GM03348 (cell line): ENCODE data around the gene KCNJ6.
A peak's percentile ranks its signal among the peaks of the same experiment; 100 is the strongest.
"Not testable (repeated sequence)": the region's sequence is repeated elsewhere in the genome, so short reads cannot be mapped to it uniquely, and the experiment has no call there.

Experiments used
- DNase-seq: peaks from one replicate; pipeline ENCODE4 v3.0.0; 2012; ENCODE audit warnings: low spot score

The KCNJ6 gene

DNA sequence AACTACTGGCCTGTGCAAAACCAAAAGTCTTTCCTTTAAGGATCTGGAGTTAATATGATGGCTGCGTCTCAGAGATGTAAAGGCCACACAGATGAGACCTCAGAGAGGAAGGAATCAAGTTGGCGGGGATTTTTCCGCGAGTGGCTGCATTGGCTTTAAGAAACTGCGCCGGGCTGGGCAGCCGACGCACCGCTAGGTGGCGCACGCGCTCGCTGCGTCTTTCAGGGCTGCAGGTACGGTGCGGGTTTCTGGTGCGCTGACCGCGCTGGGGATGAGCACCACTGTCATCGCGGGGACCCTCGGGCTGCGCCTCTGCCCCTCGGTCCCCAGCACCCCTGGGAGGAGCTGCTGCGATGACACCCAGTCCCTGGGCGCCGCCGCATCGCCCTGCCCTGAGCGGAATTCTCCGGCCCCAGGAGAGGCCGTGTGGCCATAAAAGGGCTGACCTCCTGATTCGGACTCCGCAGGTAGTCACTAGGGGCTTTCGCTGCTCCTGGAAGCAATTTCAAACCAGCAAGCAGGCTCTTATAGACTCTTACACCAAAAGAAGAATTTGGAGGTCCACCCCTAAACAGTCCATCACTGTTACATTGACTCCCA is 241.0 kb downstream of the KCNJ6 start:
- peak; percentile 81 for DNase-seq

DNA sequence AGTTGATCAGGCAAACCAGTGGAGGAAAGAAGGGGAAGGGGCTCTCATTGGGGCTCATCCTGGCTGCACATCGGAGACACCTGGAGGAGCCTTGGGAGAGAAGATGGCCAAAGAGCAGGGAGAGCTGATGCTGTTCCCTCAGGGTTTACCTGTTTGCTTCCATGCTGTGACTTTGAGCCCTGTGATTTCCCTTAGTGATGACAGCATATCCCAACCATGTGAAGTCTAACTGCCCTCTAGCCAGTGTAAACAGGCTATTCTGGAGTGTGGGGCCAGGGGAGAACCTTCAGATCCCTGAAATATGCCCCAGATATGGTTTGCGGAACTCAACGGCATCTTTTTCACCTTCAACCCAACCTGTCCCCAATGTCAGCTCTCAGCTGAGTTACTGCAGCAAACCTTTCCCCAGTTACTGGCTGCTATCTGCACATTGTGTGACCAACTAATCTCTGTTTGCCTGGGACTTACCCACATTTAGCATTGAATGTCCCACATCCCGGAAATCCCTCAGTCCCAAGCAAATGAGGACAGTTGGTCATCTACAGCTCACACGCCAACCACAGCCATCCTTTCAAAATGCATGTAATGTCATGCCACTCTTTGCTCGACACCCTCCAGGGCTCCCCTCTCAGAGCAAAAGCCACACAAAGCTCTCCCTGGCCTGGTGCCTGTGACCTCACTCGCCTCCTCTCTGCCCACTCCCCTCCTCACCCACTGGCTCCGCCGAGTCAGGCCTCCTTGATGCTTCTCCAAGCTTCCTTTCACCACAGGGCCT is 242.3 kb downstream of the KCNJ6 start:
- no peak for DNase-seq

DNA sequence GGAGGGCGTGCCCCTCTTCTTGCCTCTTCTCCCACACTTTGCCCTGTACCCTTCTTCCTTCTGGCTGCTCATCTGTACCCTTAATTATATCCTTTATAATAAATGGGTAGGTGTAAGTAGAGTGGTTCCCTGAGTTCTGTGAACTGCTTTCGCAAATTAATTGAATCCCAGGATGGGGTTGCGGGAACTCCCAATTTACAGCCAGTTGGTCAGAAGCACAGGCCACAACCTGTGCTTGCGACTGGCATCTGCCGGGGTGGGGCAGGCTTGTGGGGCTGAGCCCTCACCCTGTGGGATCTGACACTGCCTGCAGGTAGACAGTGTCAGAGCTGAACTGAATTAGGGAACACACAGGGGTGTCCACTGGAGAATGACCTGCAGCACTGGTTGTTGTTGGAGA is 244.9 kb downstream of the KCNJ6 start:
- no peak for DNase-seq

DNA sequence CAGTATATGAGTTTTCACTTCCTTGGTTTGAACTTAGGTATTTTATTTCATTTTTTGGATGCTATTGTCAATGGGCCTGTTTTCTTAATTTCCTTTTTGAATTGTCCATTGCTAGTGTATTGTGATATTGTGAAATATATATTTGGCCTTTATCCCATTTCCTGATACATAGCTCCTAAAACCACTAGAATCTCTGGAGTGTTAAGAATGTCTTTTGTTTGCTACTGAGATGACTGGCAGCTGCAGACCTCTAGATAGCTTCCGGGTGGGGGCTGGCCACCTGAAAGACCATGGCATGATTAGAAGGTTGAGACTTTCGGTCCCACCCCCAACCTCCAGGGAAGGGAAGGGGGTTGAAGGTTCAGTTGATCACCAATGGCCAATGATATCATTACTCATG is 245.4 kb downstream of the KCNJ6 start:
- DNase-seq, result peak; percentile 84

DNA sequence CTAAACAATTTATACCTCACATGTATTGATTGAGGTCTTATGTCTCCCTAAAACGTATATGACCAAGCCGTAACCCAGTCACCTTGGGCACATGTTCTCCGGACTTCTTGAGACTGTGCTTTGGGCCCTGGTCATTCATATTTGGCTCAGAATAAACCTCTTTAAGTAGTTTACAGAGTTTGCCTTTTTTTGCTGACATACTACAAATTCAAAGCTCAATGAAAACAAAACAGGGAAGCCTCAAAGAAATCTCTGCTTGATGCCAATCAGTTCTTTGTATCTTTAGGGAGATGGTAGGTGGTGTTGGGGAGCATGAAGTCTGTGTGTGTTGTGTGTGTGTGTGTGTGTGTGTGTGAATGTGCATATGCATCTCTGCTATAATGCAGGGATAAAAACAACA is 247.0 kb downstream of the KCNJ6 start:
- no peak for DNase-seq

DNA sequence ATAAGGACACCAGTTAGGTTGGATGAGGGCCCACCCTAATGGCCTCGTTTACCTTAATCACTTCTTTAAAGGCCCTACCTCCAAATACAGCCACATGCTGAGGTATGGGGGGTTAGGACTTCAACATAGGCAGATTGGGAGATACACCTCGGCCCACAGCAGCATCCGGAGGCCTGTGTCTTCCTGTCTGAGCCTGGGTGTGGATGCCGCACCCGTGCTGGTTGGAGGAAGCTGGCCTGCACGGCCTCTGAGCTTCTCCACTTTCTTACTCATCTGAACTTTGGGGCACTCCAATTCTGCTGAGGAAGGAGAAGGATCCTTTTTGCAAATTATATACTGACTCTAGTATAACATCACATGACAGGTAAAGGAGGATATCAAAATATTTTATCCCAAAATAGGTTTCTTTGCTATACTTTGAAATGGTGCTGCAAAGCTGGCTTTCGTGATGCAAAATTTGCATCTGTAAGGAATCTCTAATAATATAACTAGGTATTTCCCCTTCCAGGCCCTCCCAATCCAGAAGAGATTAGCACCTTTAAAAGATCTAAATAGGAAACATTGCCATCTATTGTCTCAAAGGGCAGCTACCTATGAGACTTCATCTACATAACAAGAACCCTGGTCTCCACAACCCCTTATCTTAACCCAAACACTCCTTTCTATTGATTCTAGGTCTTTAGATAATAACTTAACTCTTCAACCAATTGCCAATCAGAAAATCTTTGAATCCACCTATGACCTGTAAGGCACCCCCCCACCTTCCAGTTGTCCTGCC is 247.6 kb downstream of the KCNJ6 start:
- DNase-seq, result no peak

DNA sequence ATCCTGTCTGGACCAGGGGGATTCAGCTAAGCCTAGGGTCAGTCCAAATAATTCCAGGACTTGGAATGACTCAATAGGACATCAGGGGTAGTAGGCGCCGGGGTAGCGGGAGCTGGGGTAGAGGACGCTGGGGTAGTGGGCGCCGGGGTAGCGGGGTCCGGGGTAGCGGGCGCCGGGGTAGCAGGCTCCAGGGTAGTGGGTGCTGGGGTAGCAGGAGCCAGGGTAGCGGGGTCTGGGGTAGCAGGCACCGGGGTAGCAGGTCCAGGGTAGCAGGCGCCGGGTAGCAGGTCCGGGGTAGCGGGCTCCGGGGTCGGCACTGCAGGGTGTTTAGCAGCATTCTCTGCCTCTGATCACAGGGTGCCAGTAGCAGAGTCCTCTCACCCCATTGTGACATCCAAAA is 248.9 kb downstream of the KCNJ6 start:
- DNase-seq, result no peak

DNA sequence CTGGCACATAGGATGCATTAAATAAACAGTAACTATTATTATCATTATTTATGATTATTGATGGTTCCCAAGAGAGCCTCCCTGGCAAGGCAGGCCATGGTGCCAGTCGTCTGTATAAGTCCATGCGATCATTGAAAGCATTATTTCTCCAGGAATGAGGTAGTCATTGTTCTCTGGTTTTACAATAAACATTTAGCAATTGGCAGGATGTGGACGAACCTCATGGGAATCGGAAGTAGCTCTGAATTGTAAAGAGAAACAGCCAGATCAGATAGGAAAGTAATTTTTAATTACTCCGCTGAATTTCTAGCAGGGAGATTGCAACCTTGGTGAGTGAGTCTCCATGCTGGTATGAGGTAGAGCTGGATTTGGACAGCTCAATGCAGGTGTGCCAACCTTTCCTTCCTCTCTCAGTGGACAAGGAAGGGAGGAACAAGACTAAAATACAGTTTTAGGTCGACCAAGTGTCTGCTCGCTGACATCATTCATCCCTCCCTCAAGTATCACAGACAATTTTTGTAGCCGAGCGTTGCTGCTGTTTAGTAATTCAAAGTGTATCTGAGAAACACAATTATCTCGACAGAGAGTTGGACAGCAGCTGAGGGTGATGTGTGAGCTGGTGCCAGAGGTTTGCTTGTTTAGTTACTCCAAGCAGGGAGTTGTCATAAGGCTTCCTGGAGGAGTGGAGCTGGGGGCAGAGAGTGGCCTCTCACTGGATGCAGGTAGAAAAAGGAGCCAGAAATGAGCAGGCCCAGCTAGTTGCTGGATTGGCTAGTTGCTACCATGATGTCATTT is 250.8 kb downstream of the KCNJ6 start:
- DNase-seq, result no peak

DNA sequence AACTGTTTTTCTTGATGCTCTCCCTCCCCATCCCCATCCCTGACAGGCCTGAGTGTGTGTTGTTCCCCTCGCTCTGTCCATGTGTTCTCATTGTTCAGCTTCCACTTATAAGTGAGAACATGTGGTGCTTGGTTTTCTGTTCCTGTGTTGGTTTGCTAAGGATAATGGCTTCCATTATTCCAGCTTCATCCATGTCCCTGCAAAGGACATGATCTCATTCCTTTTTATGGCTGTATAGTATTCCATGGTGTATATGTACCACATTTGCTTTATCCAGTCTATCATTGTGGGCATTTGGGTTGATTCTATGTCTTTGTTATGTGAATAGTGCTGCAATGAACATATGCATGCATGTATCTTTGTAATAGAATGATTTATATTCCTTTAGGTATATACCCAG is 254.0 kb downstream of the KCNJ6 start:
- not testable (repeated sequence) for DNase-seq

DNA sequence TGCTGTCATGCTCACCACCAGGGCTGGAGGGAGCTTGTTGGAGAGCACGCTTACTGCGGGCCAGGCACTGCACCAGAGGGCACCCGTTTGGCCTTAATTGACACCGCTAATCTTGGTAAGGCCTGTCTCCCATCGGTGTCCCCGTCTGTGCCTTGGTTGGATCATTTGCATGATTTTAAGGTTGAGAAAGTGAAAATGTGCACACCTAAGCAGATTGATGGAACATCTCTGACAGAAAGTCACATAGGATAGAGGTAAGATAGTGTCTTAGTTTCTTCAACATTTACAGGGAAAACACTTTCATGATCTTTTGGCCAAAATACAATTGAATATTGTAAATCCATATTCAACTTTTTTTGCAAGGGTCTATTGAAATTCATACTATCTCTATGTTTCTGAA is 255.5 kb downstream of the KCNJ6 start:
- DNase-seq, result no peak

DNA sequence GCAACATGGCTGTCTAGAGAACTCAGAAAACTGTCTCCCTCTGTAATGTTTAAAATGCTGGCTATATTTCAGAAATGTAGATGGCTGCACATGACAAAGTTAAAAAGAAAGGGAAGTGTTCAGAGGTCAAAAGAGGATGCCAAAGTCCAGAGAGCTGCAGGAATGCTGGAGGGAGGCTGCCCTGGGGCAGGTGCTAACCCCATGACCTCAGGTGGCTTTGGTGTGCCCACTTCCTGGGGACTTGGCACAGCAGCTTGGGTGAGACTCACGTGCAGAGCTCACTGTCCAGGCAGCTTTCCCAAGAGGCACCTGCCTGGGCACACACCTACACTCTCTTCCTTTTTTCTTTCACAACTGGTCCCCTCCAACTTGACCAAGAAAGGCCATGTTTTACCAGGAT is 256.4 kb downstream of the KCNJ6 start:
- DNase-seq, result no peak

DNA sequence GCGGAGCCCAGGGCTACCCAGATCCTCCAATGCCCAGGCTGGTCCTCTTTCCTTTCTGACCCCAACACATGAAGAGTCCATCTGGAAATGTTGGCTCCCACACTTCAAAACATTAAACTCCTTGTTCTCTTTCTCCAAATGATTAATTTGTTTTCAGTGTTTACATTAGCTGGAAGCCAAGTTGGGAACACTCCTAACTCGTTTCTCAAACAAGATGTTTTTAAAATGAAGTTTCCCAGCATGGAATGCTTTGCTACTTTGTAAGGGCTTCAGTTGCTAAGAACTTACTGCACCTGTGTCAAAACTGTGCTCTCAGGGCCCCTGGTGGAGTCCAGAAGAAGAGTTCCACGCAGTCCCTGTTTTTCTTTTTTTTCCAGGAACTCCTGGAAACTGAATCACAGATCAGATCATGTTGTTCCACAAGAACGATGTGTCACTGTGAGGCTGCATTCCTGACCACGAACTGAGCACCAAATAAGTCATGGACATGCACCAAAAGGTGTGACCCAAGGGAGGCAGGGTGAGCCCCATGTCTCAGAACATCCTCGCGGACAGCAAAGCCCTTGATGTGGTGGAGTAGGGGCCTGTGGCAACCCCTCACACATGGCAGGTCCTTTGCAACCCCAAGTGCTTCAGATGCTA is 257.3 kb downstream of the KCNJ6 start:
- DNase-seq, result peak; percentile 78

DNA sequence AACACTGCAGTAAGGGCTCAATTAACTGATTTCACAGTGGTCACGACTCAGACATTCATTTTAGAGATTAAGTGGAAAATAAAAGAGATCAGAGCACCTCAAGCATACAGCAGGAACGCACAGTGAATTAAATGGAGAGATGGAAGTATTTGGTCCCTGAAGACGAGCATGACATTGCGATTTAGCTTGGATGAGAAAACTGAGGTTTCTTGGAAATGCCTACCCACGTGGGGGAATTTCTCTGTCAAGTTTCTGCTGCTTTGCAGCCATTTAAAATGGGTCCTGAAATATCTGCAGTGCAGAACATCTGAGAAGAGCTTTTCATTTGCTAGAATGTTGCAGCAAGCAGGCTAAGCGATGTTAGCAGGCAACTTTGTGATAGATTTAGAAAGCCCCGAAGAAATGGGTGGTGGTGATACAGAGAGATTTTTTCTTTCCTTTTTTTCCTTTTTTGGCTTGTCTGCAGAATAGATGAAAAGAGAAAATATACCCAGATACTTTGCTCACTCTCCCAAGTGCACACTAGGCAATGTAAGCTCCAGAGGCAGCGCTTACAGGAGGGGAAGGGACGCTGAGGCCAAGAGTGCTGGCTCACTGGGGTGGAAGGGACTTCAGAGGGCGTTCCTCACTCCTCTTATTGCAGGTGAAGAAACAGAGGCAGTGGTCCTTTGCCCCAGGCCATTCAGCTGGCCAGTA is 258.0 kb downstream of the KCNJ6 start:
- no peak for DNase-seq

DNA sequence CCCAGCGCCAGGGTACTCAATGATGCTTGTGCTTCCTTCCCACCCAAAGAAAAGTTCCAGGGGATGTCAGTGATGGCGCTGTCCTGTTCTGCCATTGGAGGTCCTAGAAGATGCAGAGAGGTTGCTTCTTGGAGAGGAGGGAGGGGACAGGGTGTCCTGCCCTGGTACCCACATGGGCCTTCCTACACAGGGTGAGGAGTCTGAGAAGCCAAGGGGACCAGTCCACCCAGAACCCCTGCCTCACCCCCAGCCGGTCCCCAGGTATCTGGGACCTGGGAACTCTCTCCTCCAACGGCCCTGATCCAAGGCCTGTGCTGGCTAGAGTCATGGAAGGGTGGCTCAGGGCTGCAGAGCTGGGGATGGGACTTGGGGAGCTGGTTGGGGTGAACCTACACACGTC is 259.4 kb downstream of the KCNJ6 start:
- DNase-seq, result no peak

DNA sequence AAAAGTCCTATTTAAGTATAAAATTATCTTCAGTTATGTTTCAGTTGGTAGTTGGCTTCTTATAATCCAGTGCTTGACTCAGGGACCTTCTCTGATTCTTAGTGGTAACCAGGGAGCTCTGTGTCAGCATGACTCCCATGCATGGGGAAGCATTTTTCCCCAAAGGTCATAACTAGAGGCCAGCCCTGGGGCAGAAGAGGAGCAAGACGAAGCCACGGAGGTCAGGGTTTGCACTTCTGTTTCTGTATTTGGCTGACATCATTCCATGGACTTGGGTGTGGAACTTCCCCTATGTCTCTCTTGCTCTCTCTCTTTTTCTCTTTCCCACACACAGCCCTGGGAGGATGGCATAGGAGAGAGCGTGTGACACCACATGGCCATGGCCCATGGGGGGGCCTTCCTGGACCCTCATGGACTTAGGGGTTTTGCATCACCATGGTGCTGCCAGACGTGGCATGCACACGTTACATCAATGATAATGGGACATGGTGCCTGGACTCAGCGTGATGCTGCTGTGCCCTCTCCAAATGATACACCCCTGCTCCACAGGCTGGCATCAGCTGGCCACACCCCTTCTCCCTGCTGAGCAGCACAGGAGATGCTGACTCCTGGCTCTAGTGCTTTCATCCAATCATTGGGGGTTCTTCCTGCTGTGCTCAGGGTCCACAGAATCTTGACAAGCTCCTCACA is 260.5 kb downstream of the KCNJ6 start:
- no peak for DNase-seq

DNA sequence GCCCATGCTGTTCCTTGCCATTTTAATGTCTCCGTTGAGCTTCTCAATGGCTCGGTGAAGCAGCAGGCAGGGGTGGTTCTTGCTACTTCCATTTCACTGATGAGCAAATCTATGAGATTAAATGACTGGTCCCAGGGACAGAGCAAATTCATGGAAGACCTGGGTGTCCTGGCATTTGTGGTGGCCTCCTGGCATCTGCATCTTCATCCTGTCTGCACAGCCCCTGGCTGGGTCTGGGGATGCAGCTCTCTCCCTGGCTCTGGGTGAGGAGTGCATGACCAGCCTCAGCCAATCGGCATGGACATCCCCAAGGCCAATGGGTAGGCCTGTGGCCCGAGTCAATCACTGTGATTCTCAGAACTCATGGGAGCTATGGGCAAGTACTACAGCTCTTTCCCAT is 261.7 kb downstream of the KCNJ6 start:
- no peak for DNase-seq

DNA sequence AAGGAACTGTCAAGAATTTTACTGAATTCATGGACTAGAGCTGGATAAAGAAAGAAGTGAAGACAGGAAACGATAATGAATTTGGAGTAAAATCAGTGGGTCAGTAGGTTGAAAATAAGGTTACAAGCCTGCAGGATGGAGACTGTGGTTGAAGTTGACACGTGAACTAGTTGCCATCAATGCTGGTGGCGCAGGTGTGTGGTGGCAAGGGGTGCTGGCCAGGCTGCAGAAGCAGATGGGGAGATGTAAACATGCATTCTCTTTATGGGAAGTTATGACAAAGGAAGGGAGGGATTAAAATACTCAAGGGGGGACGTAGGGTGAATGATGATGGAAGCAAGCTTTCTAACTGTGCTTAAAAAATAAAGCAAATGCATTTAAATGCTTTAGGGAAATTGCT is 263.1 kb downstream of the KCNJ6 start:
- DNase-seq, result no peak

DNA sequence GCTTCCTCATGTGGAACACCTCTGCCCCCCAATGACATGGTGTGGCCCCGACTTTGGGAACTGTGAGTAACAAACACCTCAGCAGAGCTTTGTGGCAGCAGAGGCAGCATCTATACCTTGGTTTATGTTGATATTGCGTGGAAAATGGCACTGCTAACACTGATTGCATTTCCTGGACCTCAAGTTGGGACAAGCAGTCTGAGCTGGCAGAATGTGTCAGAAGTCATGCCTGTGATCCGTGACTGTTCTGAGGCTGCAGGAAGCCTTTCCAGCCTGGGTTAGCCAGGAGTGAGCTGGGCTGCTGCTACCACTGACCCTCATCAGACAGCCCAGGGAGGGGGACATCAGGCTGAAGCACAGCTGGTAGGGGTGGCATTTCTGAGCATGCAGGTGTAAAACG is 268.5 kb downstream of the KCNJ6 start:
- no peak for DNase-seq

DNA sequence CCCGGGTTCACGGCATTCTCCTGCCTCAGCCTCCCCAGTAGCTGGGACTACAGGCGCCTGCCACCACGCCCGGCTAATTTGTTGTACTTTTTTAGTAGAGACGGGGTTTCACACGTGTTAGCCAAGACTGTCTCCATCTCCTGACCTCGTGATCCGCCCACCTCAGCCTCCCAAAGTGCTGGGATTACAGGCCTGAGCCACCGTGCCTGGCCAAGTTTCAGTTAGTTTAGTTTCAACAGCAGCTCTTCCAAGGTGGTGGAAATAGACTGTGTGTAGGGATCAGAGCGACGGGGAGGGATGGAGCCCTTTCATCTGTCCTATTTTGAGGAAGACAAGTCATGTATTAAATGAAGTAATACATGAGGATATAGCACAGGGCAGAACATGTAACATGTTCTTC is 269.5 kb downstream of the KCNJ6 start:
- DNase-seq, result not testable (repeated sequence)

DNA sequence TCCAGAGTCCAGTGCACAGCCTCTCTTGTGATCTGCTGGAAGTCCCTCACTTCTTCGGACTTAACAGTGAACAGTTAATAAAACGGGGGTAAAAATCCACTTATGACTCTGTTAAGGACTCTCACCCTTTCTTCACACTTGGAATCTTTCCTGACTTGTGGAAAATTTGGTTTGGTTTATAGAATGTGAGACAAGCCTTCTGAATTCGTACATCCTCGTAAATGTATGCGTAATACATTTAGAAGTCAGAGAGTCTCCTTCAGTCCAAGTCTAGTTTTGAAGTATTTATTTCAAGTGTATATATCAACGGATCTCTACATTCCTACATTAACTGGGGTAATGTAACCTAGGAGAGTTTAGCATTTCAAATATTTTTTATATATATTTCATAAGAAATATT is 270.4 kb downstream of the KCNJ6 start:
- no peak for DNase-seq

DNA sequence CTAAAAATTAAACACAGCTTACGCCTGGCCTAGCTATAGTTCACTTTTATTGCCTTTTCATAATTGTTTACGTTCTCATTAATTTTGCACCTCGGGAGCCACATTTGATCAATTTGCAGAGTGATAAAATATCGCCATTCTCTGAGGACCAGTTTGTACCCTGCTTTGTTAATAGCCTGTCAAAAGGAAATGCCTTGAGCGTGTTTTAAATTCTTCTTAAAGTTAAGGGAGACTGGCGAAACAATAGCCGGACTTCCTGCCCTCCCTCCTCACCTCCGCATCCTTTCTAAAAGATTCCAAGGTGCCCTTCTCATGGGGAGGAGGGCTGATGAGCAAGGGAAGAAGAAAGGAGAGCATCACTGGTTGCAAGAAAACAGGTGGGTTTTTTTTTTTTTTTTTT is 271.6 kb downstream of the KCNJ6 start:
- no peak for DNase-seq
